Measurements from ENCODE around the gene EPHB1. TPM values are rescaled to one million over a fixed set of nuclear protein-coding genes. Genes with fewer than 3 reads are reported as not detected.

Gene EPHB1
- total RNA-seq, 1 experiment from 2014 or later = 7.0 TPM

DNA sequence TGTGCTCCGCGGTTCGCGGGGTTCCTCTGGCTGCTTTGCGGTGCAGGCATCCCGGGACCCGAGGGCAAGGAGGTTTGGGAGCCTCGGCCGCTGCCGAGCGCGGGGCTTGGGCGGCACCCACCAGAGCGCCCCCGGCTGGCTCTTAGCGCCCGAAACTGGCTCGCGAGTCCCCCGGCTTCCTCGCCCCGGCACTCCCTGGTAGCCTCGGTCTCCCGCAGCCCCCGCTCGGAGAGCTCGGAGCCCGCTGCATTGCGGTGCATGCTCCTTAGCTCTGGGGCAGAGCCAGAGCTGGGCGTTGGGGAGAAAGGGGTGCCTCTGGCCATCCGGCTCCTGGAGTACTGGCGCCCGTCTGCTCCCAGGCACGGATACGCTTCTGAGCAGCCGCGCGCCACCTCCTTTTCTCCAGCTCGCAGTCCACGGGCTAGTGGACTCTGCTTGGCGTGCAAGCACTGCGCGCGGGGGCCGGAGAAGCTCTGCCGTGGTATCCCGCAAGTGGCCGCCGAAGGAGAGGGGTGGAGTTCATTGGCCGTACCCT lies 753 bp downstream of the EPHB1 start (continued):
- TF ChIP-seq ZNF671 (CRISPR knock-in tag; IDR thresholded peaks at IDR 0.05) (no peak), RORB (CRISPR knock-in tag; IDR thresholded peaks at IDR 0.05) (no peak), TP53 (CRISPR knock-in tag; IDR thresholded peaks at IDR 0.05) (0 out of 2 replicates have a peak, but pooled peaks have one; percentile 17), TEAD1 (CRISPR knock-in tag; IDR thresholded peaks at IDR 0.05) (no peak), PRRX2 (CRISPR knock-in tag; IDR thresholded peaks at IDR 0.05) (no peak), ZNF416 (CRISPR knock-in tag; IDR thresholded peaks at IDR 0.05) (no peak), GRHL2 (CRISPR knock-in tag; IDR thresholded peaks at IDR 0.05; ENCODE audit: insufficient replicate concordance, severe bottlenecking) (no peak), MYBL2 (CRISPR knock-in tag; IDR thresholded peaks at IDR 0.05) (0 out of 2 replicates have a peak, but pooled peaks have one; percentile 30), EMX1 (CRISPR knock-in tag; IDR thresholded peaks at IDR 0.05) (no peak), ZNF219 (CRISPR knock-in tag; IDR thresholded peaks at IDR 0.05; ENCODE audit: borderline replicate concordance) (no peak), CBFB (CRISPR knock-in tag; IDR thresholded peaks at IDR 0.05; ENCODE audit: low read depth) (no peak), ZNF232 (CRISPR knock-in tag; IDR thresholded peaks at IDR 0.05) (no peak), NFE2L1 (CRISPR knock-in tag; IDR thresholded peaks at IDR 0.05) (no peak), ZNF263 (CRISPR knock-in tag; IDR thresholded peaks at IDR 0.05; ENCODE audit: low read depth) (no peak), MXD4 (CRISPR knock-in tag; IDR thresholded peaks at IDR 0.05; ENCODE audit: borderline replicate concordance) (no peak), IRF2 (CRISPR knock-in tag; IDR thresholded peaks at IDR 0.05; ENCODE audit: borderline replicate concordance, low read depth) (no peak)
- TF ChIP-seq, protein P1, sequence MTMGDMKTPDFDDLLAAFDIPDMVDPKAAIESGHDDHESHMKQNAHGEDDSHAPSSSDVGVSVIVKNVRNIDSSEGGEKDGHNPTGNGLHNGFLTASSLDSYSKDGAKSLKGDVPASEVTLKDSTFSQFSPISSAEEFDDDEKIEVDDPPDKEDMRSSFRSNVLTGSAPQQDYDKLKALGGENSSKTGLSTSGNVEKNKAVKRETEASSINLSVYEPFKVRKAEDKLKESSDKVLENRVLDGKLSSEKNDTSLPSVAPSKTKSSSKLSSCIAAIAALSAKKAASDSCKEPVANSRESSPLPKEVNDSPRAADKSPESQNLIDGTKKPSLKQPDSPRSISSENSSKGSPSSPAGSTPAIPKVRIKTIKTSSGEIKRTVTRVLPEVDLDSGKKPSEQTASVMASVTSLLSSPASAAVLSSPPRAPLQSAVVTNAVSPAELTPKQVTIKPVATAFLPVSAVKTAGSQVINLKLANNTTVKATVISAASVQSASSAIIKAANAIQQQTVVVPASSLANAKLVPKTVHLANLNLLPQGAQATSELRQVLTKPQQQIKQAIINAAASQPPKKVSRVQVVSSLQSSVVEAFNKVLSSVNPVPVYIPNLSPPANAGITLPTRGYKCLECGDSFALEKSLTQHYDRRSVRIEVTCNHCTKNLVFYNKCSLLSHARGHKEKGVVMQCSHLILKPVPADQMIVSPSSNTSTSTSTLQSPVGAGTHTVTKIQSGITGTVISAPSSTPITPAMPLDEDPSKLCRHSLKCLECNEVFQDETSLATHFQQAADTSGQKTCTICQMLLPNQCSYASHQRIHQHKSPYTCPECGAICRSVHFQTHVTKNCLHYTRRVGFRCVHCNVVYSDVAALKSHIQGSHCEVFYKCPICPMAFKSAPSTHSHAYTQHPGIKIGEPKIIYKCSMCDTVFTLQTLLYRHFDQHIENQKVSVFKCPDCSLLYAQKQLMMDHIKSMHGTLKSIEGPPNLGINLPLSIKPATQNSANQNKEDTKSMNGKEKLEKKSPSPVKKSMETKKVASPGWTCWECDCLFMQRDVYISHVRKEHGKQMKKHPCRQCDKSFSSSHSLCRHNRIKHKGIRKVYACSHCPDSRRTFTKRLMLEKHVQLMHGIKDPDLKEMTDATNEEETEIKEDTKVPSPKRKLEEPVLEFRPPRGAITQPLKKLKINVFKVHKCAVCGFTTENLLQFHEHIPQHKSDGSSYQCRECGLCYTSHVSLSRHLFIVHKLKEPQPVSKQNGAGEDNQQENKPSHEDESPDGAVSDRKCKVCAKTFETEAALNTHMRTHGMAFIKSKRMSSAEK (CRISPR knock-in tag; IDR thresholded peaks at IDR 0.05; ENCODE audit: borderline replicate concordance) = no peak
- TF ChIP-seq, protein P2, sequence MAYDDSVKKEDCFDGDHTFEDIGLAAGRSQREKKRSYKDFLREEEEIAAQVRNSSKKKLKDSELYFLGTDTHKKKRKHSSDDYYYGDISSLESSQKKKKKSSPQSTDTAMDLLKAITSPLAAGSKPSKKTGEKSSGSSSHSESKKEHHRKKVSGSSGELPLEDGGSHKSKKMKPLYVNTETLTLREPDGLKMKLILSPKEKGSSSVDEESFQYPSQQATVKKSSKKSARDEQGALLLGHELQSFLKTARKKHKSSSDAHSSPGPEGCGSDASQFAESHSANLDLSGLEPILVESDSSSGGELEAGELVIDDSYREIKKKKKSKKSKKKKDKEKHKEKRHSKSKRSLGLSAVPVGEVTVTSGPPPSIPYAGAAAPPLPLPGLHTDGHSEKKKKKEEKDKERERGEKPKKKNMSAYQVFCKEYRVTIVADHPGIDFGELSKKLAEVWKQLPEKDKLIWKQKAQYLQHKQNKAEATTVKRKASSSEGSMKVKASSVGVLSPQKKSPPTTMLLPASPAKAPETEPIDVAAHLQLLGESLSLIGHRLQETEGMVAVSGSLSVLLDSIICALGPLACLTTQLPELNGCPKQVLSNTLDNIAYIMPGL (CRISPR knock-in tag; IDR thresholded peaks at IDR 0.05) = no peak
- TF ChIP-seq, protein P3, sequence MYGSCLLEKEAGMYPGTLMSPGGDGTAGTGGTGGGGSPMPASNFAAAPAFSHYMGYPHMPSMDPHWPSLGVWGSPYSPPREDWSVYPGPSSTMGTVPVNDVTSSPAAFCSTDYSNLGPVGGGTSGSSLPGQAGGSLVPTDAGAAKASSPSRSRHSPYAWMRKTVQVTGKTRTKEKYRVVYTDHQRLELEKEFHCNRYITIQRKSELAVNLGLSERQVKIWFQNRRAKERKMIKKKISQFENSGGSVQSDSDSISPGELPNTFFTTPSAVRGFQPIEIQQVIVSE (CRISPR knock-in tag; IDR thresholded peaks at IDR 0.05; ENCODE audit: borderline replicate concordance) = no peak
- TF ChIP-seq, protein P4, sequence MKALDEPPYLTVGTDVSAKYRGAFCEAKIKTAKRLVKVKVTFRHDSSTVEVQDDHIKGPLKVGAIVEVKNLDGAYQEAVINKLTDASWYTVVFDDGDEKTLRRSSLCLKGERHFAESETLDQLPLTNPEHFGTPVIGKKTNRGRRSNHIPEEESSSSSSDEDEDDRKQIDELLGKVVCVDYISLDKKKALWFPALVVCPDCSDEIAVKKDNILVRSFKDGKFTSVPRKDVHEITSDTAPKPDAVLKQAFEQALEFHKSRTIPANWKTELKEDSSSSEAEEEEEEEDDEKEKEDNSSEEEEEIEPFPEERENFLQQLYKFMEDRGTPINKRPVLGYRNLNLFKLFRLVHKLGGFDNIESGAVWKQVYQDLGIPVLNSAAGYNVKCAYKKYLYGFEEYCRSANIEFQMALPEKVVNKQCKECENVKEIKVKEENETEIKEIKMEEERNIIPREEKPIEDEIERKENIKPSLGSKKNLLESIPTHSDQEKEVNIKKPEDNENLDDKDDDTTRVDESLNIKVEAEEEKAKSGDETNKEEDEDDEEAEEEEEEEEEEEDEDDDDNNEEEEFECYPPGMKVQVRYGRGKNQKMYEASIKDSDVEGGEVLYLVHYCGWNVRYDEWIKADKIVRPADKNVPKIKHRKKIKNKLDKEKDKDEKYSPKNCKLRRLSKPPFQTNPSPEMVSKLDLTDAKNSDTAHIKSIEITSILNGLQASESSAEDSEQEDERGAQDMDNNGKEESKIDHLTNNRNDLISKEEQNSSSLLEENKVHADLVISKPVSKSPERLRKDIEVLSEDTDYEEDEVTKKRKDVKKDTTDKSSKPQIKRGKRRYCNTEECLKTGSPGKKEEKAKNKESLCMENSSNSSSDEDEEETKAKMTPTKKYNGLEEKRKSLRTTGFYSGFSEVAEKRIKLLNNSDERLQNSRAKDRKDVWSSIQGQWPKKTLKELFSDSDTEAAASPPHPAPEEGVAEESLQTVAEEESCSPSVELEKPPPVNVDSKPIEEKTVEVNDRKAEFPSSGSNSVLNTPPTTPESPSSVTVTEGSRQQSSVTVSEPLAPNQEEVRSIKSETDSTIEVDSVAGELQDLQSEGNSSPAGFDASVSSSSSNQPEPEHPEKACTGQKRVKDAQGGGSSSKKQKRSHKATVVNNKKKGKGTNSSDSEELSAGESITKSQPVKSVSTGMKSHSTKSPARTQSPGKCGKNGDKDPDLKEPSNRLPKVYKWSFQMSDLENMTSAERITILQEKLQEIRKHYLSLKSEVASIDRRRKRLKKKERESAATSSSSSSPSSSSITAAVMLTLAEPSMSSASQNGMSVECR (CRISPR knock-in tag; IDR thresholded peaks at IDR 0.05; ENCODE audit: borderline replicate concordance) = no peak
- TF ChIP-seq, protein P5, sequence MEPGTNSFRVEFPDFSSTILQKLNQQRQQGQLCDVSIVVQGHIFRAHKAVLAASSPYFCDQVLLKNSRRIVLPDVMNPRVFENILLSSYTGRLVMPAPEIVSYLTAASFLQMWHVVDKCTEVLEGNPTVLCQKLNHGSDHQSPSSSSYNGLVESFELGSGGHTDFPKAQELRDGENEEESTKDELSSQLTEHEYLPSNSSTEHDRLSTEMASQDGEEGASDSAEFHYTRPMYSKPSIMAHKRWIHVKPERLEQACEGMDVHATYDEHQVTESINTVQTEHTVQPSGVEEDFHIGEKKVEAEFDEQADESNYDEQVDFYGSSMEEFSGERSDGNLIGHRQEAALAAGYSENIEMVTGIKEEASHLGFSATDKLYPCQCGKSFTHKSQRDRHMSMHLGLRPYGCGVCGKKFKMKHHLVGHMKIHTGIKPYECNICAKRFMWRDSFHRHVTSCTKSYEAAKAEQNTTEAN (CRISPR knock-in tag; IDR thresholded peaks at IDR 0.05) = no peak
- TF ChIP-seq, protein P6, sequence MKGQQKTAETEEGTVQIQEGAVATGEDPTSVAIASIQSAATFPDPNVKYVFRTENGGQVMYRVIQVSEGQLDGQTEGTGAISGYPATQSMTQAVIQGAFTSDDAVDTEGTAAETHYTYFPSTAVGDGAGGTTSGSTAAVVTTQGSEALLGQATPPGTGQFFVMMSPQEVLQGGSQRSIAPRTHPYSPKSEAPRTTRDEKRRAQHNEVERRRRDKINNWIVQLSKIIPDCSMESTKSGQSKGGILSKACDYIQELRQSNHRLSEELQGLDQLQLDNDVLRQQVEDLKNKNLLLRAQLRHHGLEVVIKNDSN (CRISPR knock-in tag; IDR thresholded peaks at IDR 0.05) = no peak
- TF ChIP-seq, protein P7, sequence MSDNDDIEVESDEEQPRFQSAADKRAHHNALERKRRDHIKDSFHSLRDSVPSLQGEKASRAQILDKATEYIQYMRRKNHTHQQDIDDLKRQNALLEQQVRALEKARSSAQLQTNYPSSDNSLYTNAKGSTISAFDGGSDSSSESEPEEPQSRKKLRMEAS (CRISPR knock-in tag; IDR thresholded peaks at IDR 0.05) = no peak
- TF ChIP-seq, protein P8, sequence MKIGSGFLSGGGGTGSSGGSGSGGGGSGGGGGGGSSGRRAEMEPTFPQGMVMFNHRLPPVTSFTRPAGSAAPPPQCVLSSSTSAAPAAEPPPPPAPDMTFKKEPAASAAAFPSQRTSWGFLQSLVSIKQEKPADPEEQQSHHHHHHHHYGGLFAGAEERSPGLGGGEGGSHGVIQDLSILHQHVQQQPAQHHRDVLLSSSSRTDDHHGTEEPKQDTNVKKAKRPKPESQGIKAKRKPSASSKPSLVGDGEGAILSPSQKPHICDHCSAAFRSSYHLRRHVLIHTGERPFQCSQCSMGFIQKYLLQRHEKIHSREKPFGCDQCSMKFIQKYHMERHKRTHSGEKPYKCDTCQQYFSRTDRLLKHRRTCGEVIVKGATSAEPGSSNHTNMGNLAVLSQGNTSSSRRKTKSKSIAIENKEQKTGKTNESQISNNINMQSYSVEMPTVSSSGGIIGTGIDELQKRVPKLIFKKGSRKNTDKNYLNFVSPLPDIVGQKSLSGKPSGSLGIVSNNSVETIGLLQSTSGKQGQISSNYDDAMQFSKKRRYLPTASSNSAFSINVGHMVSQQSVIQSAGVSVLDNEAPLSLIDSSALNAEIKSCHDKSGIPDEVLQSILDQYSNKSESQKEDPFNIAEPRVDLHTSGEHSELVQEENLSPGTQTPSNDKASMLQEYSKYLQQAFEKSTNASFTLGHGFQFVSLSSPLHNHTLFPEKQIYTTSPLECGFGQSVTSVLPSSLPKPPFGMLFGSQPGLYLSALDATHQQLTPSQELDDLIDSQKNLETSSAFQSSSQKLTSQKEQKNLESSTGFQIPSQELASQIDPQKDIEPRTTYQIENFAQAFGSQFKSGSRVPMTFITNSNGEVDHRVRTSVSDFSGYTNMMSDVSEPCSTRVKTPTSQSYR (CRISPR knock-in tag; IDR thresholded peaks at IDR 0.05) = no peak
